ENCODE data around the gene EML6. TPM values are rescaled to one million over a fixed set of nuclear protein-coding genes. Genes with fewer than 3 reads are reported as not detected.

Gene EML6
- polyA plus RNA-seq, 1 of the 3 experiments (the other 2 are of a cell fraction), result 1.1 TPM

DNA sequence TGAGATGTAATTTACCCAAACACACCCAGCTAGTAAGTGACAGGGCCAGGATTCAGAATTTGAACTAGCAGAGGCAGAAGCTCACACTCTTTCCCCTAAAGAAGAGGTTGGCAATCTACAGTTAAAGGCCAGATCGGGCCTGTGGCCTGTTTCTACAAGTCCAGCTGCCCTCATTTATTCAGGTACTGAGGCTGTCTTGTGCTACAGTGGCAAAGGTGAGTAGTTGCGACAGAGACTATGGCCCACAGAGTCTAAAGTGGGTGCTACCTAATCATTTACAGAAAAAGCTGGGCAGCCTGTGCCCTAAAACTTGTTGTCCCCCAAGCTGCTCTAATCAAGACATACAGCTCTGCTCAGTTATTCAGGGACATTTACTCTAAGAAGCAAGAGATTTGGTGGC, 240.0 kb downstream of the EML6 start:
- no peak for DNase-seq
- POLR2A ChIA-PET, result no interaction called here
- Histone ChIP-seq H2AFZ (ENCODE audit: low read depth) (no peak overlapping the region), H4K20me1 (ENCODE audit: insufficient read depth) (peaks cover 1% of the 10 kb centered on the region; the same call in 1 of the 2 replicates), H3K27me3 (ENCODE audit: insufficient read depth) (no peaks in the 10 kb centered on the region), H3K36me3 (replicated peaks in 1 of 2; ENCODE audit: control insufficient read depth in 1 of 2, insufficient read depth in 2 of 2, low read length in 1 of 2) (peaks cover 18 to 28% of the 10 kb centered on the region in 2 experiments), H3K9me3 (no peaks in the 10 kb centered on the region), H3K4me1 (ENCODE audit: control insufficient read depth in 1 of 2, insufficient read depth in 2 of 2, low read depth in 1 of 2, low read length in 1 of 2) (peaks cover 3 to 4% of the 10 kb centered on the region in 2 experiments; a peak in 2 of 4 replicates), H3F3A (replicated peaks; ENCODE audit: insufficient read depth) (peaks cover 42% of the 10 kb centered on the region), H3K79me2 (ENCODE audit: insufficient read depth) (peaks cover 5% of the 10 kb centered on the region; the same call in 1 of the 2 replicates), H3K27ac (ENCODE audit: low read depth in 2 of 2, low read length in 1 of 2) (no peak overlapping the region), H3K4me3 (ENCODE audit: low read depth in 2 of 2, low read length in 1 of 2) (no peak overlapping the region), H3K4me2 (no peak overlapping the region), H3K9me2 (no peaks in the 10 kb centered on the region), H3K9ac (no peak overlapping the region)
- CTCF ChIA-PET, result interaction anchor here (1.0 kb wide), 1 partner anchor 47 kb away, joined by 3 read pairs; no protein-coding TSS in a partner anchor
- TF ChIP-seq SIN3A (IDR thresholded peaks at IDR 0.05; ENCODE audit: borderline replicate concordance, low read depth, low read length), result no peak
- TF ChIP-seq JUND (IDR thresholded peaks at IDR 0.05), result 0 out of 2 replicates have a peak, but pooled peaks have one; percentile 6
- 90% methylated on average over 2 of the region's 2 CpGs for WGBS (ENCODE audit: low lambda C conversion rate)

DNA sequence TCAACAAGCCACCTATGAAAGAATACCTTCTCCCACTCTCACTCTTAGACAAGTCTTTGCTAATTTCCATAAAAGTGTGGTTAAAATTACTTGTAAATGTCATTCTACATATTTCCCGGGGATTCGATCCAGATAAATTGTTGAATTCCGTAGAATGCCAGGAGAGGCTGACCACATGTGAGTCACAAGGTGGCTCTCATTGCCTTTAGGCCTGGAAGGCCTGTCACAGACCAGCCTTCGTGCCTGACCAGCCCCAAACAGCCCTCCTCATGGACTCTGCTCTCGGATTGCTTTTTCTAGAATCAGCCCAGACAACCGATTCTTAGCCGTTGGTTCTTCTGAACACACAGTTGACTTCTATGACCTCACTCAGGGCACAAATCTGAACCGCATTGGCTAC, 240.8 kb downstream of the EML6 start:
- H3K4me3 ChIP-seq (ENCODE audit: low read depth in 2 of 2, low read length in 1 of 2), result no peak overlapping the region
- CTCF ChIA-PET, result no interaction called here
- no peak overlapping the region for H3K4me2 ChIP-seq
- 0 out of 4 replicates have a peak overlapping the region, but pooled peaks of 1 of the 2 experiments have one; percentile 2 for H3K27ac ChIP-seq (ENCODE audit: low read depth in 2 of 2, low read length in 1 of 2)
- no peak for DNase-seq
- POLR2A ChIA-PET, result no interaction called here
- no peak for TF ChIP-seq TAF1 (IDR thresholded peaks at IDR 0.05; ENCODE audit: borderline replicate concordance, low read depth, low read length)
- 0 out of 2 replicates have a peak, but pooled peaks have one; percentile 6 for TF ChIP-seq JUND (IDR thresholded peaks at IDR 0.05)
- H3K36me3 ChIP-seq (replicated peaks in 1 of 2; ENCODE audit: control insufficient read depth in 1 of 2, insufficient read depth in 2 of 2, low read length in 1 of 2), result peaks cover 26 to 36% of the 10 kb centered on the region in 2 experiments
- WGBS (ENCODE audit: low lambda C conversion rate), result 91% methylated on average over 8 of the region's 8 CpGs
- H3K79me2 ChIP-seq (ENCODE audit: insufficient read depth), result peaks cover 11% of the 10 kb centered on the region; the same call in 1 of the 2 replicates
- no peaks in the 10 kb centered on the region for H3K9me3 ChIP-seq
- no peaks in the 10 kb centered on the region for H3K27me3 ChIP-seq (ENCODE audit: insufficient read depth)
- no peak overlapping the region for H2AFZ ChIP-seq (ENCODE audit: low read depth)
- no peak overlapping the region for H3K9ac ChIP-seq
- H4K20me1 ChIP-seq (ENCODE audit: insufficient read depth), result peaks cover 9% of the 10 kb centered on the region
- H3K4me1 ChIP-seq (ENCODE audit: control insufficient read depth in 1 of 2, insufficient read depth in 2 of 2, low read depth in 1 of 2, low read length in 1 of 2), result peaks cover 3 to 4% of the 10 kb centered on the region in 2 experiments; a peak in 2 of 4 replicates
- H3K9me2 ChIP-seq, result no peaks in the 10 kb centered on the region
- peaks cover 44% of the 10 kb centered on the region for H3F3A ChIP-seq (replicated peaks; ENCODE audit: insufficient read depth)

DNA sequence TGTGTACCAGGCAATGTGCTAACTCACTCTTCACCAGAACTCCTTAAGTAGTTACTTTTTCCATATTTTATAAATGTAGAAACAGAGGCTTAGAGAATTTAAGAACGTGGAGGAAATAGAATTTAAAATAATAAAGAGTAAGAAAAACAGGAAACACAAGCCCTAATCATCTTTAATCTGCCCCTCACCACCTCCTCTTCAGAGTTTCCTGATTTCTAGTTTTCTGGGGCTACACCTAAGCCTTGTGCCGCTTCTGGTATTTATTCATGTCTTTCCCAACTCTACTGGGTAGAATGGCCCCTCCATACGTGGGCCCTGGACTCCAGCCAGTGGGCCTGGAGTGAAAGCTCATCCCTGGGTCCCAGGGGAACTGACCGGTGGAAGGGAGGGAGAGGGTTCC, 241.4 kb downstream of the EML6 start:
- Histone ChIP-seq H3K9ac (no peak overlapping the region), H3K4me3 (ENCODE audit: low read depth in 2 of 2, low read length in 1 of 2) (no peak overlapping the region), H4K20me1 (ENCODE audit: insufficient read depth) (peaks cover 14% of the 10 kb centered on the region), H3K79me2 (ENCODE audit: insufficient read depth) (peaks cover 16% of the 10 kb centered on the region), H3K36me3 (replicated peaks in 1 of 2; ENCODE audit: control insufficient read depth in 1 of 2, insufficient read depth in 2 of 2, low read length in 1 of 2) (peaks cover 32 to 41% of the 10 kb centered on the region in 2 experiments), H3K27ac (ENCODE audit: low read depth in 2 of 2, low read length in 1 of 2) (0 out of 4 replicates have a peak overlapping the region, but pooled peaks of 1 of the 2 experiments have one; percentile 2), H3K9me3 (no peaks in the 10 kb centered on the region), H3K27me3 (ENCODE audit: insufficient read depth) (no peaks in the 10 kb centered on the region), H3K4me2 (no peak overlapping the region), H3F3A (replicated peaks; ENCODE audit: insufficient read depth) (peaks cover 49% of the 10 kb centered on the region), H3K9me2 (no peaks in the 10 kb centered on the region), H3K4me1 (ENCODE audit: control insufficient read depth in 1 of 2, insufficient read depth in 2 of 2, low read depth in 1 of 2, low read length in 1 of 2) (peaks cover 3 to 4% of the 10 kb centered on the region in 2 experiments; a peak in 2 of 4 replicates), H2AFZ (ENCODE audit: low read depth) (no peak overlapping the region)
- TF ChIP-seq TAF1 (IDR thresholded peaks at IDR 0.05; ENCODE audit: borderline replicate concordance, low read depth, low read length) (no peak), EP300 (IDR thresholded peaks at IDR 0.05; ENCODE audit: borderline replicate concordance in 1 of 2, low read depth in 1 of 2, low read length in 1 of 2) (no peak), JUND (IDR thresholded peaks at IDR 0.05) (no peak), YY1 (IDR thresholded peaks at IDR 0.05; ENCODE audit: low read depth) (no peak), FOSL2 (IDR thresholded peaks at IDR 0.05; ENCODE audit: borderline replicate concordance, low read depth) (no peak), NFIC (IDR thresholded peaks at IDR 0.05; ENCODE audit: borderline replicate concordance) (no peak), FOXM1 (IDR thresholded peaks at IDR 0.05; ENCODE audit: low read depth) (no peak), IRF3 (IDR thresholded peaks at IDR 0.05; ENCODE audit: low read depth, low read length) (no peak)
- TF ChIP-seq, protein P1, sequence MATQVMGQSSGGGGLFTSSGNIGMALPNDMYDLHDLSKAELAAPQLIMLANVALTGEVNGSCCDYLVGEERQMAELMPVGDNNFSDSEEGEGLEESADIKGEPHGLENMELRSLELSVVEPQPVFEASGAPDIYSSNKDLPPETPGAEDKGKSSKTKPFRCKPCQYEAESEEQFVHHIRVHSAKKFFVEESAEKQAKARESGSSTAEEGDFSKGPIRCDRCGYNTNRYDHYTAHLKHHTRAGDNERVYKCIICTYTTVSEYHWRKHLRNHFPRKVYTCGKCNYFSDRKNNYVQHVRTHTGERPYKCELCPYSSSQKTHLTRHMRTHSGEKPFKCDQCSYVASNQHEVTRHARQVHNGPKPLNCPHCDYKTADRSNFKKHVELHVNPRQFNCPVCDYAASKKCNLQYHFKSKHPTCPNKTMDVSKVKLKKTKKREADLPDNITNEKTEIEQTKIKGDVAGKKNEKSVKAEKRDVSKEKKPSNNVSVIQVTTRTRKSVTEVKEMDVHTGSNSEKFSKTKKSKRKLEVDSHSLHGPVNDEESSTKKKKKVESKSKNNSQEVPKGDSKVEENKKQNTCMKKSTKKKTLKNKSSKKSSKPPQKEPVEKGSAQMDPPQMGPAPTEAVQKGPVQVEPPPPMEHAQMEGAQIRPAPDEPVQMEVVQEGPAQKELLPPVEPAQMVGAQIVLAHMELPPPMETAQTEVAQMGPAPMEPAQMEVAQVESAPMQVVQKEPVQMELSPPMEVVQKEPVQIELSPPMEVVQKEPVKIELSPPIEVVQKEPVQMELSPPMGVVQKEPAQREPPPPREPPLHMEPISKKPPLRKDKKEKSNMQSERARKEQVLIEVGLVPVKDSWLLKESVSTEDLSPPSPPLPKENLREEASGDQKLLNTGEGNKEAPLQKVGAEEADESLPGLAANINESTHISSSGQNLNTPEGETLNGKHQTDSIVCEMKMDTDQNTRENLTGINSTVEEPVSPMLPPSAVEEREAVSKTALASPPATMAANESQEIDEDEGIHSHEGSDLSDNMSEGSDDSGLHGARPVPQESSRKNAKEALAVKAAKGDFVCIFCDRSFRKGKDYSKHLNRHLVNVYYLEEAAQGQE (IDR thresholded peaks at IDR 0.05; ENCODE audit: low read depth, low read length), result no peak
- TF ChIP-seq, protein P2, sequence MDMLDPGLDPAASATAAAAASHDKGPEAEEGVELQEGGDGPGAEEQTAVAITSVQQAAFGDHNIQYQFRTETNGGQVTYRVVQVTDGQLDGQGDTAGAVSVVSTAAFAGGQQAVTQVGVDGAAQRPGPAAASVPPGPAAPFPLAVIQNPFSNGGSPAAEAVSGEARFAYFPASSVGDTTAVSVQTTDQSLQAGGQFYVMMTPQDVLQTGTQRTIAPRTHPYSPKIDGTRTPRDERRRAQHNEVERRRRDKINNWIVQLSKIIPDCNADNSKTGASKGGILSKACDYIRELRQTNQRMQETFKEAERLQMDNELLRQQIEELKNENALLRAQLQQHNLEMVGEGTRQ (IDR thresholded peaks at IDR 0.05; ENCODE audit: borderline replicate concordance, low read depth, low read length), result no peak
- ChIA-PET CTCF (no interaction called here), POLR2A (no interaction called here)
- 91% methylated on average over 4 of the region's 4 CpGs for WGBS (ENCODE audit: low lambda C conversion rate)
- DNase-seq, result no peak

Measured in SK-N-SH (cell line).